GM12891 (cell line): Measurements from ENCODE around the gene HOXB1.
A peak's percentile ranks its signal among the peaks of the same experiment; 100 is the strongest.

Source experiments
- DNase-seq: peaks from one replicate; pipeline ENCODE4 v3.0.0; 2011; ENCODE audit warnings: low spot score; ENCODE audit not compliant: insufficient read length
- FAIRE-seq: peaks from 2 replicates; lab custom pipeline; 2011; peaks lifted over from hg19 to GRCh38; lab: Jason Lieb, UNC
- PAX5 ChIP-seq: IDR thresholded peaks from 2 replicates; pipeline ENCODE4 v1.6.1; 2011; ENCODE audit warnings: low read length, moderate library complexity, mild to moderate bottlenecking; ENCODE audit not compliant: insufficient read depth, severe bottlenecking
- POLR2A ChIP-seq: IDR thresholded peaks from 2 replicates; pipeline ENCODE4 v1.6.1; 2011; ENCODE audit warnings: low read depth, low read length, control low read depth
- POLR2AphosphoS5 ChIP-seq: IDR thresholded peaks from 2 replicates; pipeline ENCODE4 v1.6.1; 2011; ENCODE audit warnings: low read depth, low read length, control low read depth
- POU2F2 ChIP-seq: IDR thresholded peaks from 2 replicates; pipeline ENCODE4 v1.6.1; 2011; ENCODE audit warnings: low read depth, mild to moderate bottlenecking, control low read depth, low read length, moderate library complexity
- SPI1 ChIP-seq: IDR thresholded peaks from 2 replicates; pipeline ENCODE4 v1.6.1; 2011; ENCODE audit warnings: low read depth, low read length, control low read depth
- TAF1 ChIP-seq: IDR thresholded peaks from 2 replicates; pipeline ENCODE4 v1.6.1; 2011; ENCODE audit warnings: low read depth, low read length, control low read depth

HOXB1 gene

DNA sequence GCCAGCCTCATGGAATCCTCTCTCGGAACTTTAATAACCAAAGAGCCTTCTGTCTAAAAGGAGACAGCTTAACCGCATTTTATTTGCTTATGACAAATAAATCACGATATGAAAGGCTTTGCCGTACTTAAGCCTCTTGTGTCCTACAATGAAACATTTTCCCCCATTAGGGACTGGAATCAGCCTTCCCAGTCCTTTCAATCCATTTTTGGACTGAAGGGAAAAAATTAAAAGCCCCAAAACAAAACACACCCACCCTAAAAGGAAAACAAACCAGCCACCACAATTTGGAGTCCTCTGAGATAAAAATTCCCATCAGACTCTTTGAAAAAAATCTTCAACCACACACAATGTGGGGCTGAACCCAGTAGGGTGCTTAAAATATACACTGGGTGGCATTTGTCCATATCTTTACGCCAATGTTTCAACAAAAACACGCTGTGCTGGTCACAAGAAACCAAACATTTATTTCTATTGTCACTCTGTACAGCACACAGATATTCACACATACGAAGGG, 44.3 kb upstream of the HOXB1 start:
- no peak for DNase-seq
- no peak for FAIRE-seq

DNA sequence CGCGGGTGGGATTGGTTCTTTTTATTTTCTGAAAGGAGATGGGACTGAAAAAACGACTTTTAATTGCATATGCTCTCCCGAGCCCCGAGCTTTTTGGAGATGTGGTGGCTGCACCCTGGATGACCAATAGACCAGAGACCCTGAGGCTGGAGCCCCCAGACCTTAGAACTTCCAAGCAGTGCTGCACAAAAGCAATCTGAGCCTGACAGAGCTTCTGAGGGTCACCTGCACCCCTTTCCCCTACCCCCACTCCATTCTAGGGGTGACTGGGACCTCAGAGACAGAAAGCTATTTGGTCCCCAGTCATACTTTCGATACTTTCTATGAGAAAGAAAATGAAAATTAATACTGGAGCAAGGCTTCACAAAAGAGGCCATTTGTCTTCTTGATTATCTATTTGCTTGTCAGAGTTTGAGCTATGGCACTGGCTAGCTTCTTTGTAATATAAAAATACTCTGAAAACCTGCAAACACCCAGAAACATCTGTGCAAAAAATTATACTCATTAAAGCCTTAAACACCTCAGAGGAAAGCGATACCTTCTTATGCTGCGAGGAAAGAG, 43.8 kb upstream of the HOXB1 start:
- TF ChIP-seq POU2F2 (no peak), POLR2A (no peak), PAX5 (no peak), POLR2AphosphoS5 (no peak), TAF1 (no peak), SPI1 (no peak)
- FAIRE-seq (no peak), DNase-seq (no peak)

More for the DNA sequence above, 44.3 kb upstream of the HOXB1 start:
- TF ChIP-seq PAX5 (no peak), POLR2A (no peak), TAF1 (no peak), POLR2AphosphoS5 (no peak), POU2F2 (no peak), SPI1 (no peak)

DNA sequence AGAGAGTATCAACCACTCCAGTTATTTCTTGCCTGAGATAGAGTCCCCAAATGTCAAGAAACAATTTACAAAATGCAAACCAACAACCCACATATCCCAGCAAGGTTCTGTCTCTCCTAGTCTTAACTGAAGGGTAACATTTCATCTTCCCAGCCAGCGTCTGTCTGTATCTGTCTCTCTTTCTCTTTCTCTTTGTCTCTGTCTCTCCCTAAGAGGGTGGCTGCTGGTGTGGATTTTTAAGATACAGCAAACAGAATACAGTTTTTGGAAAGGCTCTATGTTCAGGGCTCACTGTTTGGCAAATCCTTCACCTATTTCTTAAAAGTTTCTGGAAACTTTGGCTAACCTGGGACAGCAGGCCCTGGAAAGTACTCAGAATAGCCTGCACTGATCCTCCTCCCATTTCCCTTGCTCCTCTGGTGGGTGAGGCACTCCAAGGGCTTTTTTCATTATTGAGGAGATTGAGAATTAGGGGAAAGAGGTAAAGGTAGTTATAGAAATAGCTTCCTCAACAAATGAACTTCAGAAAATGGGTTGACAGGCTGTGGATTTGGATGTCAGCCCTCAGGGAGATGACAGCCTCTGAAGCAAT, 41.1 kb upstream of the HOXB1 start:
- TF ChIP-seq PAX5 (no peak), POU2F2 (no peak), POLR2A (no peak), SPI1 (no peak), TAF1 (no peak), POLR2AphosphoS5 (no peak)
- FAIRE-seq (no peak), DNase-seq (no peak)

DNA sequence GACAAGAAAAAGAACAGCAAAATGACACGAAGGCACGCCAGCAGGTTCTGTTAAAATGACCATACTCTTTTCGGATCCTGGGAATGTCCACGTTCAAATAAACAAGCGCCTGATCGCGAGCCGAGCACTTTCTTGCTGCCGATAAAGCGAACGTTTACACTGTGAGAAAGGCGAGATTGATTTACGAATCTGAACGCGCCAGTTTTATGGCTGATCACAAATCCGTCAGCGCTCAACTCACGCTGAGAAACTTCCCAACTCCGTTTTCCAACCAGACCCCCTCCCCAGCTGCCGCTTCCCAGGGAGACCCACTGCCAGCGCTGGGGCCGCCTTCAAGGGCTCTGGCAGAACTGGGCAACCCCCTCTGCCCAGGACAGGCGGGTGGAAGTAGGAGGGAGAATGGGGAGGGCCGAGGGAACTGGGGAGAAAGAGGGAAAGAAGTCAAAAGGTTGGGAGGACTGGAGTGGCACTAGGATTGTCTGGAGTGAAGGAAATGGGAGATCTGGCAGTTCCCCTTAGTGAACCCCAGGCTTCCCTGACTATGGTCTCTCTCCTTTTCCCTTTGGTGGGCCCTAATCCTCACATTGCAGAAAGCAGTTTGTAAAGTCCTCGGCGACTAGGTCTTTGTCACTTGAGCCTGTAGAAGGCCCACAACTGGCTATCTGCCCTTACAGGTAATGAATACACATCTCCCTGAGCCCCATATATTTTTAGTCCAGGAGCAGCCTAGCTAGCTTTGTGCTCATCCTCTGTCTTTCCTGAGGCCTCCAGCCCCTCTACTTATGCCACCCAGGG, 40.4 kb upstream of the HOXB1 start:
- TF ChIP-seq POLR2A (no peak), TAF1 (no peak), PAX5 (no peak), SPI1 (no peak), POLR2AphosphoS5 (no peak), POU2F2 (no peak)
- no peak for DNase-seq

DNA sequence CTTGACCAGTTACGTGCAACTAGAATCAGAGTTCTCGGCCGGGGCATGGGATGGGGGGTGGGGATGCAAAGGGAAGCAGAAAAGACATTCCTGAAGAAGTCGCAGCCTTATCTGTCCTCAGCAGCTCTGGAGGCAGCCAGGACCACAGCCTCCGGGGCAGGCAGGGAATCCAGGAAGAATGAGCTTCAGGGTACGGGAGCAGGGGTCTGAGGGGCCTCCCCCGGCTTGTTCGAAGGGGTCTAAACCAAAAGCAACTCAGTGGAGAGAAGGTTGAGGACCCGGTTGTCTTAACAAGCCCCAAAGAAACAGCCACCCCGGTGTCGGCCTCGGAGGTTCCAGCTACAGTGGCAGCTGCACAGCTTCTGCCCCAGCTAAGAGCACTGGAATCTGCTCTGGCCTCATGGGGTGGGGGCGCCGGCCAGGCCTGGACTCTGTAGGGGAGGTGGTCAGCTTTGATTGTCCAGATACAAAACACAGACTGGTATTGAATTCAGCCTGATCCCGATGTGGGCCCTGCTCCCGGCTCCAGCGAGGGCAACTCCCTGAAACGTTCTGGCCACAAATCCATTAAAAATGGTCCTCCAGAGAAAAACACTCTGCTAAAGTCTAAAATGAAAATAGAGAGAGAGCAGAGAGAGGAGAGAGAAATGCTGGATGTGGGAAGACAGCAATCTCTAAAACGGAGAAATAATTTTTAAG, 39.7 kb upstream of the HOXB1 start:
- no peak for TF ChIP-seq TAF1
- TF ChIP-seq SPI1: no peak
- TF ChIP-seq POLR2A: no peak
- no peak for FAIRE-seq
- no peak for DNase-seq

More for the DNA sequence above, 40.4 kb upstream of the HOXB1 start:
- no peak for FAIRE-seq

DNA sequence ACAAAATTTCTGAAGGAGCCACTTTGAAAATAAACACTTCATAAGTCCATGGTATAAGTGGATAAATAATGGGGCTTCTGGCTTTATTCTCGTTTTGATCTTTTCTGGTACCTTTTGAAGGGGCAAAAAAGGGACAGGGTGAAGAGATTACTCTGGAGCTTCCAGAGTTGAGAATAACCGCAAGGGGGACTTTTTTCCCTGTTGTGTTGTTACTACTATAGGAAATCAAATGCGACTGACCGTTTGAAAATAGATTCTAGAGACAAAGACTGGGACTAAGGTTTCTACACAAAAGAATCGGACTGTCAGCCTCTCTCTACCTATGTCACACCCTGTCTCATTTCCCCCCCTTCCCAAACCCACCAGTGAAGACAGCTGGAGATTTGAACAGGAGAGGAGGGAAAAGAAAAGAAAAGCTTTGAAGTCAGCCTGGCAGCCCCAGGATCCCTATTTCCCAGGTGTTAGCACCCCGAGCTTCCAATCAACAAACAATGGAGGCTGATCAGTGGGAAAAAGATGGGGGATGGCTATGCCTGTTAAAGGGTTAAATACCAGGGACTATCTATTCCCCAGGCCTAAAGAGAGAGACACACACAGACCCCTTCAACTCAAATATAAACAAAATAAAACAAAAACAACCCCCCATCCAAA, 39.0 kb upstream of the HOXB1 start:
- FAIRE-seq (no peak), DNase-seq (no peak)
- no peak for TF ChIP-seq POLR2A
- no peak for TF ChIP-seq TAF1
- no peak for TF ChIP-seq SPI1
- TF ChIP-seq PAX5: no peak
- TF ChIP-seq POLR2AphosphoS5: no peak
- TF ChIP-seq POU2F2: no peak

DNA sequence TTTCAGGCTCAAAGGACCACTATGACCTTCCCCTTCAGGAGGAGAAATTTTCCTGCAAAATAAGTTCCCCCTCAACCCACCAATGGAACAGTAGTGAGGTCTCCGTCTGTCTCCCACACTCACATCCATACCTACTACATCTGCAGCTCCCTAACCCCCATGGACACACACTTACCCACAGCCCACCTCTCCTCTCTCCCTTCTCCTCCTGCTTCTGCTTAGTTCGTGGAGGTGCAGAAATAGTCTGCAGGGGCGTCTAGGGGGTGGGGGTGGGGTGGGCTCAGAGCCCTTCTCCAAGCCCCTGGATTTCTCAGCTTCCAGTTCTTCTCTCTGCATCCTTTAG, 38.4 kb upstream of the HOXB1 start:
- DNase-seq: no peak
- peak; percentile 5 for FAIRE-seq
- TF ChIP-seq SPI1: no peak
- no peak for TF ChIP-seq PAX5
- no peak for TF ChIP-seq TAF1
- no peak for TF ChIP-seq POLR2AphosphoS5
- TF ChIP-seq POLR2A: no peak
- no peak for TF ChIP-seq POU2F2

DNA sequence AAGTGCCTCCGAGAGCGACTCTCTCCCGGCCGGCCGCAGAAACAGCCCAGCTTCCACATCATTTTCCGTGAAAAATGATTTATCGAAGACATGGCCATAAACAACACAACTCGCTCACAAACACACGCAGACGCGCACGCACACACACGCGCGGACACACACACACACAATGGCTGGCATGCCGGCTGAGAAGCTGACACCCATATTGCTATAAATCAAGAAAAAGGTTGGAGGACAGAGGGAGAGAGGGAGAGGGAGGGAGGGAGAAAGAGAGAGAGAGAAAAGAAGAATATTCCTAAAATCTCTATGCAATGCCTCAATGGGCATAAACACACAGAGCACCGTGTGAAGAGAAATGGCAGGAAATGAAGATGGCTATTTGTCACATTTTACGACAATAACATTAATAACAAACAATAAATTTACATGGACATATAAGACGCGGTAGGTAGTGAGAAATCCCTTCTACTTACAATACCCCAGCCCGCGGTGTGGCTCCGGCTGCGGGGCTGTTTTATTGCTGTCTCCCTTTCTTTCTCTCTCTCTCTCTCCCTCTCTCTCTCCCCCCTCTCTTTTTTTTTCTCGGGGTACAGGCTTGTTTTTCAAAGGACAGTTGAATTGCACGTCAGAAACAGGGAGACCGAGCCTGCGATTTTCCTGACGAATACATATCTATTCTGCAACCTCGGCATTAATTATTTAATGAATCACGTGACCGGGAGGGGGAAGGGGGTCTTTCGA, 37.9 kb upstream of the HOXB1 start:
- FAIRE-seq (no peak), DNase-seq (no peak)
- no peak for TF ChIP-seq POLR2AphosphoS5
